ENCODE results near the gene MTAP.

- TF ChIP-seq EZH2phosphoT487 (IDR thresholded peaks at IDR 0.05; ENCODE audit: borderline replicate concordance) = no peak
- TF ChIP-seq CTCF (conservative IDR thresholded peaks at IDR 0.05; ENCODE audit: low read length) = no peak
Measured at GRCh38 chr9:21982391-21982790, 180.0 kb downstream of the MTAP start.
